Measurements from ENCODE around the gene TAS2R38.

The TAS2R38 gene

DNA sequence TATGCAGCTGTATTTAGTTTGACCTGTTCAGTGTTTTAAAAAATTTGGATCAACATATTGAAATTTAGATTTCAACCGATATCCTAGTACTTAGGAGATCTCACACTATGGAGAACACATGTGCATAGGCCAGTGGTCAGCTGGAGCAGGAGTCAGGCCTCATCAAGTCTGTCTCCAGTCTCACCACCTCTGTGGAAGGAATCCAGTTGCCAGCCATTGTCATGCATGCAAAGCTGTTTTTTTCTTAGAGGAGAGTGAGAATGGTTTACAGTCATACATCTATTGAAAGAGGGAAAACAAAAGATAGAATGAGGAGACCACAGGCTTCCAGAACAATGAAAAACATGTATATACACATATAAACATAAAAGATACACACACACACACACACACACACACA is 19.2 kb downstream of the TAS2R38 start:
- no peak for DNase-seq (ENCODE audit: extremely low read depth, low read depth)
- no peak for TF ChIP-seq CTCF (IDR thresholded peaks at IDR 0.05; ENCODE audit: low read depth, low read length, missing control alignments)
- no peak overlapping the region for H3K4me3 ChIP-seq (replicated peaks; ENCODE audit: low read depth, low read length)

GRCh38 chr7:141952461-141952860 is 21.1 kb downstream of the TAS2R38 start:
- H3K4me3 ChIP-seq (replicated peaks; ENCODE audit: low read depth, low read length), result no peak overlapping the region
- no peak for DNase-seq (ENCODE audit: extremely low read depth, low read depth)
- TF ChIP-seq CTCF (IDR thresholded peaks at IDR 0.05; ENCODE audit: low read depth, low read length, missing control alignments), result no peak

GRCh38 chr7:141950806-141951205 is 22.8 kb downstream of the TAS2R38 start:
- DNase-seq (ENCODE audit: extremely low read depth, low read depth), result no peak
- TF ChIP-seq CTCF (IDR thresholded peaks at IDR 0.05; ENCODE audit: low read depth, low read length, missing control alignments), result no peak
- no peak overlapping the region for H3K4me3 ChIP-seq (replicated peaks; ENCODE audit: low read depth, low read length)

GRCh38 chr7:141949911-141950310 is 23.7 kb downstream of the TAS2R38 start:
- no peak for TF ChIP-seq CTCF (IDR thresholded peaks at IDR 0.05; ENCODE audit: low read depth, low read length, missing control alignments)
- no peak overlapping the region for H3K4me3 ChIP-seq (replicated peaks; ENCODE audit: low read depth, low read length)
- no peak for DNase-seq (ENCODE audit: extremely low read depth, low read depth)

DNA sequence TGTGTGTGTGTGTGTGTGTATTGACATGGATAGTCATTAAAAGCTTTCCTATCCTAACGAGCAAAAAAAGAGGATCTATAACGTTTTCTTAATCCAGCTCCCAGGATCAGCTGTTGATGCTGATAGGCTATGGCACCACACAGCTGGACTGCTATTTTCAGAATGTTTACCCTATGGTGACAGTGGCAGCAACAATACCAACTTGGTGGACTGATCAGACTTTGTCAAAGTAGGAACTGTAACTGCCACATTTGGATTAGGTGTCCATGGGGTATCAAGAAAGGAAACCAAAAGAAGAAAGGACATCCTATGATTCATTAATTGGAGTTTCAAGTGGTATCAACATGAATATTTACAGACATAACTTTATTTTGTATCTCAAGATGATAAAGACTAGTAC is 24.1 kb downstream of the TAS2R38 start:
- TF ChIP-seq CTCF (IDR thresholded peaks at IDR 0.05; ENCODE audit: low read depth, low read length, missing control alignments), result no peak
- no peak for DNase-seq (ENCODE audit: extremely low read depth, low read depth)
- H3K4me3 ChIP-seq (replicated peaks; ENCODE audit: low read depth, low read length), result no peak overlapping the region

GRCh38 chr7:141949021-141949420 is 24.6 kb downstream of the TAS2R38 start:
- H3K4me3 ChIP-seq (replicated peaks; ENCODE audit: low read depth, low read length), result no peak overlapping the region
- DNase-seq (ENCODE audit: extremely low read depth, low read depth), result no peak
- TF ChIP-seq CTCF (IDR thresholded peaks at IDR 0.05; ENCODE audit: low read depth, low read length, missing control alignments), result no peak

DNA sequence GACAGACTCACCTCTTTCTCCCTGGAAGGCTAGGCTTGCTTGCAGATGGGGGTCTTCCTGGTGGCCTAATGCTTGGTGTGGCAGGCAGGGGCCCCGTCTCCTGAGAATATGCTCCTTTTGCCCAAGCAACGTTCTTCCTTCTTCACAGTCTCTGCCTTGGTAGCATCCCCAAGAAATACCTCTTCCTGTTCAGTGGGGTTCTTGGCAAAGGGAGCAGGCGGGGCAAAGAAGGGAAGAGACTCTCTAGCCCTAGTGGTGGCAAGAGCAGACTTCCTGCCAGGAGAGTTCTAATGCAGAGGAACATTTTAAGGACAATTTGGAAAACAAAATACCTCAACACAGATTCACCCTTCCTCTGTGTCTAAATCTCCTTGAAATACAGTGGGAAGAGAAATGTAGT is 26.8 kb downstream of the TAS2R38 start, which contains the start of gene CLEC5A:
TSS of gene CLEC5A (minus strand) at position 179 of the 400 bp plus-strand sequence. CDS start 682 bp downstream, outside the sequence.
- no peak for TF ChIP-seq CTCF (IDR thresholded peaks at IDR 0.05; ENCODE audit: low read depth, low read length, missing control alignments)
- DNase-seq (ENCODE audit: extremely low read depth, low read depth), result no peak
- no peak within 1 kb of the TSS for H3K4me3 ChIP-seq (replicated peaks; ENCODE audit: low read depth, low read length)
